Stimulated activated CD4-positive, alpha-beta T cell treated with anti-CD3 and anti-CD28 coated beads, Interleukin-15, amount 100 ng/mL, for 48 hours (primary cell): ENCODE measurements around the gene DYNC2LI1.

ENCODE experiments used
- DNase-seq, 2 donors: peaks; one replicate each; pipeline ENCODE4 v3.0.0-alpha.2; 2020; ENCODE audit warnings: low read depth in 2 of 2

Gene DYNC2LI1

DNA sequence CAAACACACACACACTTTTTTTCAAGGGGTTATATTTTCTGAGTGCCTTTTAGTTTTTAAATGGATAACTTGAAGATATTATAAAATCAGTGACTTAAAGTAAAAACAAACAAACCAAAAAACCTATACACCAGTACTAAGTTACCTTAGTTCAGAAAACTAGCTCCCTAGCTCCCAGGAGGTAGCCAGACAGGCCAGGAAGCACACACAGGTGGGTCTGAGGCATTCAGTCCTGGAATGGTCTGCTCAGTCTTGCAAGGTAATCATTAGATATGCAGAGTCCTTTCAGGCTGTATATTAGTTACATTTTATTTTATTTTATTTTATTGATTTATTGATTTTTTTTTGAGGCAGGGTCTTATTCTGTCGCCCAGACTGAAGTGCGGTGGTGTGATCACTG lies 10.7 kb upstream of the DYNC2LI1 start:
- no peak for DNase-seq

GRCh38 chr2:43764086-43764705 lies 9.6 kb upstream of the DYNC2LI1 start:
- DNase-seq: no peak

GRCh38 chr2:43766006-43766405 lies 7.8 kb upstream of the DYNC2LI1 start:
- no peak for DNase-seq

DNA sequence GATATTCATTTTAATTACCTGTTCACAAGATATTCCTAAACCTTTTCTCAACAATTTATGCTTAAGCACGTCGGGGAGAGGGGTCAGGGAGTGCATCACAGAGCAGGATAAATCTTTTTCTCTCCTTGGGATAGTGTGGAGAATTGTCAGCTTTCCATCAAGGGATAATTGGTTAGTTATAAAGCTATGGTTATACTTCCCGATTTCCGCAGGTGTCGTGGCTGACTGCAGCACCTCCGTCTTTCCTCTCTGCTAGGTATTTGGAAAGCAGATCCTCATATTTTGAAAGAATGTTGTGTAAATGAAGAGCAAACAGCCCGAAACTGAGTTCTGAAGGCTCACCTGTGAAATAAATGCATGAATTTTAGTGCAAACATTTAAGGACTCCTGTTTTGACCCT lies 778 bp downstream of the DYNC2LI1 start:
- DNase-seq: no peak

GRCh38 chr2:43776324-43776723 lies 2.5 kb downstream of the DYNC2LI1 start:
- DNase-seq: no peak

- DNase-seq: peak in 1 of 2 donors; percentile 26
Observed at GRCh38 chr2:43777306-43777926, 3.6 kb downstream of the DYNC2LI1 start.

DNA sequence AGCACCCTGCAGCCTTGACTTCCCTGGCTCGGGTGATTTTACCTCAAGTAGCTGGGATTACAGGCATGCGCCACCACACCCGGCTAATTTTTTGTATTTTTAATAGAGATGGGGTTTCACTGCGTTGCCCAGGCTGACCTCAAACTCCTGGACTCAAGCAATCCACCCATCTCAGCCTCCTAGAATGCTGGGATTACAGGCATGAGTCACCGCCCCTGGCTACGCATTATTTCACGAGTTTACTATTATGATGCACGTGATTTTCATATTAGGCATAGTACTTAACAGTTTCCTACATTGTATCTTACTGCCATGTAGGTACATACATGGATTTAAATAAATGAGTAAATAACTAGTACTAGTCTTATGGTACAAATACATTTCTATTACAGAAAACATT lies 4.4 kb downstream of the DYNC2LI1 start:
- DNase-seq: no peak

DNA sequence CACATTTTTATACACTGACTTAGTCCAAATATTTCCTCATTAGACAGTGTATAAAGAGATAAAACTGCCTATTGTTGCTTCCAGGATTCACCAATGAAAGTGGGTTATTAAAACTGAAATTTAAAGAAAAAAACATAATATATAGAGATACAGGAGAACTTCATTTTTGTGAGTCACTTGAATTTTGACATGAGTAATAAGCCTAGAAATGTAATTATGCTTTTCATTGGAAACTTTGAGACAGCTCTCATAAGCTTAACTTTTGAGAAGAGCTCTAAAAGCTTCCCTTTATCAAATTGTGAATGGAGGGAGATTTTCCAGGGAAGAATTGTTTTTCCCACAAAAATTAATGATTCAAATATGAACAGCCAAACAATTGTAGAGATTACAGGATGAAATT lies 14.1 kb downstream of the DYNC2LI1 start:
- DNase-seq: no peak

- no peak for DNase-seq
Observed at GRCh38 chr2:43788646-43789045, 14.8 kb downstream of the DYNC2LI1 start.

DNA sequence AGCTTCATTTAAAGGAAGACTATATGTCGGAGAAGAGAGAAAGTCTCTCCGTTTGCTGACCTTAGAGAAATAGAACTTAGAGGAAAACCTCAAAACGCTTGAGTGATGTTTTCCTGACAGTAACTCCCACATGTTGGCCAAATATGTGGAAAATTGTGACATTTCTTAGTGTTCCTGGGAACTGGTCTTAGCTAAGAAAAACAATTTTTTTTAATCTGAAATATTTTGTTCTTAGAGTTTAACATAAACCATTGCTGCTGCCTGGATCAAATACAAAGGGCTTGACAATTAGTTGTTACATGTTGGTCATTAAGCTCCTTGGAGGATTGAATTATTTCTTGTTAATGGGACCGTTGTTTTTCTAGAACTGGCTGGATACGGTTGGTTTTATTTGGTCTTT lies 16.3 kb downstream of the DYNC2LI1 start:
- no peak for DNase-seq

DNA sequence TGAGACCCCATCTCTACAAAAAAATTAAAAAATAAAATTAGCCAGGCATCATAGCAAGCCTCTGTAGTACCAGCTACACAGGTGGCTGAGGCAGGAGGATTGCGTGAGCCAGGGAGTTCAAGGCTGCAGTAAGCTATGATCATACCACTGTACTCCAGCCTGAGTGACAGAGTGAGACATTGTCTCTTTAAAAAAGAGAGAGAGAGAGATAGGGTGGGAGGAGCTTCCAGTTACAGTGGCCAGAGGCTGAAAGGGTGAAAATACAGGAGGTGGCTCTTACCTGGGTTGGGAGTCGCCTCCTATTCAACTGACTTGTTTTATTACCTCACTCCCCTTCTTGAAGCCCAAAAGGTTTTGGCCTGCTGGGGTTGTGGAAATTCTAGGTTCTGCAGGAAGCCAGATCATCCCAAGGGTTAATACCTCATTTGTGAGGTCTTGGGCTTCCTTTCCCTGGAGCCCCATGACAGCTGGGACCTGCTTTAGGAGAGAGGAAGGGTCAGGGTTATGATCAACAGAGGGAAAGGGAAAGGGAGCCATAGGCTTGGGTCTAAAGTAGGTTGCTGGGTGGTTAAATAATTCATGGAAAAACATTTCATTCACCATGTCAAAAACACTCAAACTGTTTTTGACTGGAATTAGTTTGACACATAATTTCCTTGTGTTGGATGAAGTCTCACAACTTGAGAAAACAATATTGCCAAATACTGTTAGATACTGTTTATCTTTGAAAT lies 17.4 kb downstream of the DYNC2LI1 start:
- DNase-seq: no peak

DNA sequence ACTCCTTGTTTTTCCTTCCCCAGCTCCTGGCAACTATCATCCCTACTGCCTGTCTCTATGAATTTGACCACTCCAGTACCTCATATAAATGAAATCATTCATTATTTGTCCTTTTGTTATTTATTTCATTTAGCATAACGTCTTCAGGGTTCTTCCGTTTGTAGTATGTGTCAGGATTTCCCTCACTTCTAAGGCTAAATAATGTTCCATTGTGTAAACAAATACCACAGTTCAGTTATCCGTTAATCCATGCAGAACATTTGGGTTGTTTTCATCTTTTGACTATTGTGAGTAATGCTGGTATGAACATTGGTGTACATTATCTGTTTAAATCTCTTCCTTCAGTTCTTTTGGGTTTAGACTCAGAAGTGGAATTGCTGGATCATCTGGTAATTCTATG lies 18.8 kb downstream of the DYNC2LI1 start:
- no peak for DNase-seq

GRCh38 chr2:43794956-43795355 lies 21.1 kb downstream of the DYNC2LI1 start:
- no peak for DNase-seq

- no peak for DNase-seq
Observed at GRCh38 chr2:43796206-43796605, 22.4 kb downstream of the DYNC2LI1 start.

GRCh38 chr2:43798300-43798699 lies 24.5 kb downstream of the DYNC2LI1 start:
- no peak for DNase-seq

GRCh38 chr2:43800894-43801293 lies 27.1 kb downstream of the DYNC2LI1 start:
- DNase-seq: no peak

GRCh38 chr2:43802135-43802534 lies 28.3 kb downstream of the DYNC2LI1 start:
- no peak for DNase-seq

- DNase-seq: no peak
Observed at GRCh38 chr2:43803113-43803512, 29.3 kb downstream of the DYNC2LI1 start.

DNA sequence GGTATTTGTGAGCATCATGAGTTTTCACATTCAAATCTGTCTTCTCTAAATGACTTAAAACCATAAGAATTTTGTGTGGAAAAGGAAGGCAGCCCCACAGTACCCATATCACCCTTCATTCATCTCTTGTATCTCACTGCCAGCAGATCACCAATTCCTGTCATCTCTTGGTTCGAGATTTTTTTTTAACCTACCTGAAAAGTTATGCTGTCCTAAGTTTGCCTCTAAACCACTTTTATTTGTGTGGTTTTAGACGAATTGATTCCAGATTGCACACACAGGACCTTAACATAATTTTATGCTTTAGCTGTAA lies 32.8 kb downstream of the DYNC2LI1 start:
- no peak for DNase-seq

DNA sequence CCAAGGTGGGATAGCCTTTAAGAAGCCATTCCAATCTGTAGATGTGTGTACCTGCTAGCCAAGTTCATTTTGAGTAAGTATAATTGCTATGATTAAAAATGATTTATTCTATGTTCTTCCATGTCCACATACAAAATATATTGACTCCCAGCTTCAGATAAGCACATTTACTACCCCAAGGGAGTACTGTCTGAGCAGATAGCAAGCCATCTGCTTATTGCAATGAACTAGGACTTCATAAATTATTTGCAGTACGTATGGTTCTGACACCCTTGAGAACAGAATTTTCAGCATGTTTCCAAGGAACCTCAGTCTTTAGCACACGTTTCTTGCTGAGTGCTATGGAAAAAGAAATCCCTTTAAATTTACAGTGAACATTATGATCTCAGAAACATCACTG lies 36.6 kb downstream of the DYNC2LI1 start:
- no peak for DNase-seq

GRCh38 chr2:43810888-43811287 lies 37.0 kb downstream of the DYNC2LI1 start:
- DNase-seq: no peak

DNA sequence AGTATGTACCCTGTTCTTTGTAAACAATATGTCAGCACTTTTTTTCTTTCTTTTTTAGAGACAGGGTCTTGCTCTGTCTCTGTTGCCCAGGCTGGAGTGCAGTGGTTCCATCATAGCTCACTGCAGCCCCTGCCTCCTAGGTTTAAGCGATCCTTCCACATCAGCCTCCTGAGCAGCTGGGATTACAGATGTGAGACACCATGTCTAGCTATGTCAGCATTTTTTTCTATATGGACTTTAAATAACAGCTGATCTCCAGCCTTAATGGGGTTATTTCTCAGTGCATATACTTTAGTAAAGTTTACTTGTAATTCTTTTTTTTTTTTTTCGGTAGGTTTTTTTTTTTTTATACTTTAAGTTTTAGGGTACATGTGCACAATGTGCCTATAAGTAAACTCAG lies 38.2 kb downstream of the DYNC2LI1 start:
- DNase-seq: no peak

- DNase-seq: no peak
Observed at GRCh38 chr2:43812947-43813346, 39.1 kb downstream of the DYNC2LI1 start.
